HepG2 (cell line): Measurements from ENCODE around the gene IGSF8. TPM values are rescaled to one million over a fixed set of nuclear protein-coding genes. Genes with fewer than 3 reads are reported as not detected.
A peak's percentile ranks its signal among the peaks of the same experiment; 100 is the strongest.

Experiments
- ATAD3A ChIP-seq: sonication (generic); formaldehyde crosslinking; IDR thresholded peaks from 2 replicates; pipeline ENCODE4 v1.4.0; 2020; ENCODE audit warnings: missing genetic modification reagents
- EED ChIP-seq: sonication (generic); formaldehyde crosslinking; IDR thresholded peaks from 2 replicates; pipeline ENCODE4 v1.5.0; 2020; ENCODE audit warnings: mild to moderate bottlenecking, missing genetic modification reagents
- FOXA3 ChIP-seq: IDR thresholded peaks from 2 replicates; pipeline ENCODE4 v1.6.1; 2016; ENCODE audit warnings: missing genetic modification reagents, missing compliant biosample characterization
- FOXC1 ChIP-seq: sonication (generic); formaldehyde crosslinking; IDR thresholded peaks from 2 replicates; pipeline ENCODE4 v1.8.0; 2022; ENCODE audit warnings: mild to moderate bottlenecking, missing genetic modification reagents, borderline replicate concordance
- HNRNPLL ChIP-seq: fragments of 200-400 bp; formaldehyde crosslinking; IDR thresholded peaks from 2 replicates; pipeline ENCODE4 v1.6.1; 2017; ENCODE audit warnings: mild to moderate bottlenecking, low read depth, low read length; ENCODE audit not compliant: poor library complexity, severe bottlenecking
- HOXA3 ChIP-seq: sonication (generic); formaldehyde crosslinking; IDR thresholded peaks from 2 replicates; pipeline ENCODE4 v1.5.0; 2020; ENCODE audit warnings: missing genetic modification reagents
- IRF2 ChIP-seq: IDR thresholded peaks from 2 replicates; pipeline ENCODE4 v1.6.1; 2018; ENCODE audit warnings: missing genetic modification reagents, missing compliant biosample characterization
- JUND ChIP-seq: sonication (generic); formaldehyde crosslinking; IDR thresholded peaks from 2 replicates; pipeline ENCODE4 v1.8.0; 2022; ENCODE audit warnings: mild to moderate bottlenecking, missing genetic modification reagents
- KDM3A ChIP-seq: IDR thresholded peaks from 2 replicates; pipeline ENCODE4 v1.6.1; 2018; ENCODE audit warnings: low read depth, missing compliant biosample characterization
- KDM5B ChIP-seq: sonication (generic); formaldehyde crosslinking; IDR thresholded peaks from 2 replicates; pipeline ENCODE4 v1.4.0; 2020; ENCODE audit warnings: missing genetic modification reagents, mild to moderate bottlenecking, borderline replicate concordance
- KLF6 ChIP-seq: IDR thresholded peaks from 2 replicates; pipeline ENCODE4 v1.8.0; 2016; ENCODE audit warnings: missing biosample characterization, missing genetic modification reagents
- NFIB ChIP-seq: sonication (generic); formaldehyde crosslinking; IDR thresholded peaks from 2 replicates; pipeline ENCODE4 v1.9.0; 2021; ENCODE audit warnings: missing genetic modification reagents, mild to moderate bottlenecking, borderline replicate concordance
- POLR2G ChIP-seq: fragments of 200-400 bp; formaldehyde crosslinking; IDR thresholded peaks from 2 replicates; pipeline ENCODE4 v1.6.1; 2018; ENCODE audit warnings: mild to moderate bottlenecking, low read depth, low read length, moderate library complexity
- RBFOX2 ChIP-seq: fragments of 200-400 bp; formaldehyde crosslinking; IDR thresholded peaks from 2 replicates; pipeline ENCODE4 v1.6.1; 2017; ENCODE audit warnings: low read depth, mild to moderate bottlenecking, low read length
- SIX1 ChIP-seq: sonication (generic); formaldehyde crosslinking; IDR thresholded peaks from 2 replicates; pipeline ENCODE4 v1.4.0; 2020; ENCODE audit warnings: missing genetic modification reagents, borderline replicate concordance
- SMARCE1 ChIP-seq: fragments of 450-650 bp; IDR thresholded peaks from 2 replicates; pipeline ENCODE4 v1.6.1; 2017; ENCODE audit warnings: borderline replicate concordance
- SP5 ChIP-seq: IDR thresholded peaks from 2 replicates; pipeline ENCODE4 v1.6.1; 2016; ENCODE audit warnings: low read depth, borderline replicate concordance
- TARDBP ChIP-seq: sonication (generic); formaldehyde crosslinking; IDR thresholded peaks from 2 replicates; pipeline ENCODE4 v1.8.0; 2022; ENCODE audit warnings: mild to moderate bottlenecking, missing genetic modification reagents
- TBX2 ChIP-seq: sonication (generic); formaldehyde crosslinking; IDR thresholded peaks from 2 replicates; pipeline ENCODE4 v1.5.0; 2020; ENCODE audit warnings: missing genetic modification reagents, mild to moderate bottlenecking, borderline replicate concordance
- TMF1 ChIP-seq: sonication (generic); formaldehyde crosslinking; IDR thresholded peaks from 2 replicates; pipeline ENCODE4 v1.8.1; 2022; ENCODE audit warnings: low read depth, missing genetic modification reagents
- U2AF2 ChIP-seq: fragments of 200-400 bp; formaldehyde crosslinking; IDR thresholded peaks from 2 replicates; pipeline ENCODE4 v1.6.1; 2017; ENCODE audit warnings: low read depth, mild to moderate bottlenecking, low read length
- ZBTB44 ChIP-seq: sonication (generic); formaldehyde crosslinking; IDR thresholded peaks from 2 replicates; pipeline ENCODE4 v1.4.0; 2020; ENCODE audit warnings: missing genetic modification reagents
- ZBTB46 ChIP-seq: sonication (generic); formaldehyde crosslinking; IDR thresholded peaks from 2 replicates; pipeline ENCODE4 v1.4.0; 2020; ENCODE audit warnings: mild to moderate bottlenecking, missing genetic modification reagents, borderline replicate concordance
- ZNF20 ChIP-seq: sonication (generic); formaldehyde crosslinking; IDR thresholded peaks from 2 replicates; pipeline ENCODE4 v1.4.0; 2020; ENCODE audit warnings: mild to moderate bottlenecking, moderate library complexity, missing genetic modification reagents
- ZNF605 ChIP-seq: sonication (generic); formaldehyde crosslinking; IDR thresholded peaks from 2 replicates; pipeline ENCODE4 v1.8.0; 2022; ENCODE audit warnings: mild to moderate bottlenecking, missing genetic modification reagents
- ZNF770 ChIP-seq: sonication (generic); formaldehyde crosslinking; IDR thresholded peaks from 2 replicates; pipeline ENCODE4 v1.5.0; 2020; ENCODE audit warnings: mild to moderate bottlenecking, missing genetic modification reagents
- polyA plus RNA-seq, 8 experiments: library from polyadenylated mRNA; depleted of rRNA in 3 of 8; stranded (reverse) in 7 of 8; unstranded in 1 of 8; fragments of >200 nt; fragmentation: Illumina TruSeq in 4 of 8; extraction: Trizol in 4 of 8; gene quantifications; 2 replicates each; pipeline versions ENCODE4 v1.2.1 to v1.2.3, GENCODE V29; 2011 to 2016; ENCODE audit warnings: low read depth in 4 of 8, missing spikeins in 1 of 8, mixed read lengths in 1 of 8; ENCODE audit not compliant: insufficient read depth in 1 of 8
- total RNA-seq, 5 experiments: library from RNA; depleted of rRNA; stranded (reverse); fragments of >200 nt; fragmentation: Illumina TruSeq; extraction: Trizol; gene quantifications; 2 replicates each; pipeline ENCODE4 v1.2.3, GENCODE V29; 2016; ENCODE audit warnings: low read depth in 1 of 5

The IGSF8 gene
- total and polyA plus RNA-seq, 2 of the 13 experiments (the other 11 are each of a cell fraction or from before 2014, with no cell fraction given) = 24.0 to 41.0 TPM

- TF ChIP-seq ZNF20 = no peak
- TF ChIP-seq HOXA3 (CRISPR knock-in tag) = no peak; the same call in 1 of the 2 replicates
- no peak for TF ChIP-seq HNRNPLL
- TF ChIP-seq FOXA3 (CRISPR knock-in tag) = no peak
- no peak for TF ChIP-seq SIX1 (CRISPR knock-in tag)
- TF ChIP-seq IRF2 = no peak
- no peak for TF ChIP-seq KDM3A (CRISPR knock-in tag)
- TF ChIP-seq TBX2 (CRISPR knock-in tag) = peak; percentile 69
- TF ChIP-seq ZNF770 (CRISPR knock-in tag) = no peak
- no peak for TF ChIP-seq JUND (CRISPR knock-in tag)
- TF ChIP-seq TARDBP = no peak
- peak; percentile 24; the same call in 1 of the 2 replicates for TF ChIP-seq SP5
- peak; percentile 67 for TF ChIP-seq POLR2G
- TF ChIP-seq EED = 0 out of 2 replicates have a peak, but pooled peaks have one; percentile 33
- no peak for TF ChIP-seq TMF1 (CRISPR knock-in tag)
- TF ChIP-seq U2AF2 = no peak
- no peak for TF ChIP-seq ZBTB44
- TF ChIP-seq ZNF605 (CRISPR knock-in tag) = 0 out of 2 replicates have a peak, but pooled peaks have one; percentile 41
- TF ChIP-seq KLF6 (CRISPR knock-in tag) = 0 out of 2 replicates have a peak, but pooled peaks have one; percentile 45
- no peak for TF ChIP-seq NFIB
- TF ChIP-seq RBFOX2 = peak; percentile 54; the same call in 1 of the 2 replicates
- 0 out of 2 replicates have a peak, but pooled peaks have one; percentile 55 for TF ChIP-seq KDM5B (CRISPR knock-in tag)
- no peak for TF ChIP-seq SMARCE1
- no peak for TF ChIP-seq ATAD3A
- TF ChIP-seq FOXC1 (CRISPR knock-in tag) = no peak
- no peak for TF ChIP-seq ZBTB46 (CRISPR knock-in tag)
These were observed 27.9 kb downstream of the IGSF8 start (continued) for GRCh38 chr1:160070243-160071163.
